GM12878 (cell line): ENCODE measurements around the gene CAPNS2. TPM values are rescaled to one million over a fixed set of nuclear protein-coding genes. Genes with fewer than 3 reads are reported as not detected.

Source experiments
- ATAC-seq: fragments of 200-7000 bp; cut with Tn5 transposase; 3 replicates; pipeline ENCODE4 v1.9.1; 2020; ENCODE audit warnings: mild to moderate bottlenecking, moderate library complexity
- BruUV-seq: library from RNA; stranded (reverse); fragments of 400-500 nt; replicated peaks from 2 replicates; lab custom pipeline; 2021; lab: Mats Ljungman, UMichigan
- CTCF ChIA-PET: fragments of 300-600 bp; sonication (Branson Sonifier 250); formaldehyde crosslinking; extraction: SDS; loops from one replicate; lab custom pipeline; 2021; ENCODE audit warnings: inconsistent platforms; lab: Yijun Ruan, JAX
- POLR2A ChIA-PET: fragments of 350-600 bp; formaldehyde crosslinking; extraction: SDS; loops from one replicate; lab custom pipeline; 2021; ENCODE audit warnings: inconsistent platforms; lab: Charles Lee
- RAD21 ChIA-PET: fragments of 300-600 bp; sonication (Branson Sonifier 250); formaldehyde crosslinking; loops from one replicate; lab custom pipeline; 2023; ENCODE audit warnings: antibody characterized with exemption; ENCODE audit not compliant: unreplicated experiment; lab: Charles Lee
- SMC1A ChIA-PET: fragments of 300-600 bp; sonication (Branson Sonifier 250); formaldehyde crosslinking; loops from one replicate; lab custom pipeline; 2023; ENCODE audit not compliant: unreplicated experiment, uncharacterized antibody; lab: Charles Lee
- DNase-seq: peaks from one replicate; pipeline ENCODE4 v3.0.0-alpha.2; 2011; ENCODE audit warnings: low read depth, low spot score
- FAIRE-seq: peaks from 3 replicates; lab custom pipeline; 2011; peaks lifted over from hg19 to GRCh38; lab: Jason Lieb, UNC
- H2AFZ ChIP-seq: 2 replicates; pipeline ENCODE4 v1.6.0; 2011; ENCODE audit warnings: low read depth, low read length, control low read depth; ENCODE audit not compliant: control insufficient read depth
- H3K27ac ChIP-seq: 2 replicates; pipeline ENCODE4 v1.5.1; 2011; ENCODE audit warnings: control low read depth; ENCODE audit not compliant: control insufficient read depth, insufficient read depth
- H3K27me3 ChIP-seq, 2 experiments: replicated peaks in 1 of 2; 2 replicates each; pipeline versions ENCODE4 v1.6.0 to v1.6.1; 2011; ENCODE audit warnings: low read length in 1 of 2; ENCODE audit not compliant: control insufficient read depth in 2 of 2, insufficient read depth in 2 of 2
- H3K36me3 ChIP-seq, 2 experiments: 2 replicates each; pipeline ENCODE4 v1.5.1; 2011; ENCODE audit warnings: low read length in 1 of 2; ENCODE audit not compliant: control insufficient read depth in 2 of 2, insufficient read depth in 2 of 2
- H3K4me1 ChIP-seq: 2 replicates; pipeline ENCODE4 v1.6.1; 2011; ENCODE audit warnings: mild to moderate bottlenecking, low read length, moderate library complexity, mixed read lengths; ENCODE audit not compliant: control insufficient read depth, insufficient read depth
- H3K4me2 ChIP-seq: 2 replicates; pipeline ENCODE4 v1.6.0; 2011; ENCODE audit warnings: control low read depth; ENCODE audit not compliant: control insufficient read depth, insufficient read depth
- H3K4me3 ChIP-seq: fragments of 200-600 bp; sonication (generic); 2 replicates; pipeline ENCODE4 v1.5.1; 2016
- H3K79me2 ChIP-seq: 2 replicates; pipeline ENCODE4 v1.6.0; 2011; ENCODE audit warnings: low read length; ENCODE audit not compliant: control insufficient read depth, insufficient read depth
- H3K9ac ChIP-seq: 2 replicates; pipeline ENCODE4 v1.8.0; 2011; ENCODE audit warnings: low read length, control low read depth, mixed read lengths; ENCODE audit not compliant: control insufficient read depth, insufficient read depth
- H3K9me3 ChIP-seq: replicated peaks from 3 replicates; pipeline ENCODE4 v1.5.1; 2011; ENCODE audit warnings: mild to moderate bottlenecking, low read length; ENCODE audit not compliant: control insufficient read depth, insufficient read depth
- H4K20me1 ChIP-seq: 2 replicates; pipeline ENCODE4 v1.6.0; 2011; ENCODE audit not compliant: control insufficient read depth, insufficient read depth
- CUX1 ChIP-seq: IDR thresholded peaks from 2 replicates; pipeline ENCODE4 v1.6.1; 2012; ENCODE audit warnings: improper control_type of control experiment, low read depth, low read length; ENCODE audit not compliant: insufficient replicate concordance
- IRF3 ChIP-seq: fragments of 450-650 bp; IDR thresholded peaks from 2 replicates; pipeline ENCODE4 v1.6.1; 2014; ENCODE audit warnings: mild to moderate bottlenecking
- KLF5 ChIP-seq: fragments of 450-650 bp; IDR thresholded peaks from 2 replicates; pipeline ENCODE4 v1.6.1; 2014; ENCODE audit warnings: mild to moderate bottlenecking; ENCODE audit not compliant: partially characterized antibody
- POLR2A ChIP-seq: IDR thresholded peaks from 2 replicates; pipeline ENCODE4 v1.6.1; 2011; ENCODE audit warnings: low read depth, mild to moderate bottlenecking, low read length
- REST ChIP-seq: IDR thresholded peaks from 2 replicates; pipeline ENCODE4 v1.6.1; 2012; ENCODE audit warnings: mild to moderate bottlenecking, low read depth, low read length
- RUNX3 ChIP-seq: IDR thresholded peaks from 2 replicates; pipeline ENCODE4 v1.6.1; 2012; ENCODE audit warnings: low read length, inconsistent platforms
- SMC3 ChIP-seq: IDR thresholded peaks from 2 replicates; pipeline ENCODE4 v1.6.1; 2011; ENCODE audit warnings: low read length, improper control_type of control experiment, borderline replicate concordance
- SREBF1 ChIP-seq: IDR thresholded peaks from 2 replicates; pipeline ENCODE4 v1.6.1; 2012; ENCODE audit warnings: mild to moderate bottlenecking, low read length
- SREBF2 ChIP-seq: IDR thresholded peaks from 2 replicates; pipeline ENCODE4 v1.6.1; 2012; ENCODE audit warnings: mild to moderate bottlenecking, low read length
- ZNF622 ChIP-seq: fragments of 450-650 bp; IDR thresholded peaks from 2 replicates; pipeline ENCODE4 v1.6.1; 2017; ENCODE audit warnings: mild to moderate bottlenecking, inconsistent platforms
- WGBS: methylation state at CpG from one replicate; pipeline ENCODE4 v1.1.6; 2016; ENCODE audit warnings: low lambda C conversion rate; ENCODE audit not compliant: insufficient replicate concordance, insufficient coverage; ENCODE audit errors: missing lambda C conversion rate; 5-methylcytosine and 5-hydroxymethylcytosine counted together
- in situ Hi-C: fragments of 300-500 bp; cut with MboI; formaldehyde crosslinking; loops from 9 replicates; pipeline ENCODE4 v1.14.3; 2018; ENCODE audit warnings: mixed read lengths
- intact Hi-C: fragments of 100-400 bp; cut with micrococcal nuclease; formaldehyde crosslinking; loops from one replicate; pipeline ENCODE4 v1.14.2; 2022; ENCODE audit not compliant: unreplicated experiment
- polyA plus RNA-seq, 11 experiments: library from polyadenylated mRNA; depleted of rRNA in 4 of 11; unstranded in 6 of 11; stranded (reverse) in 5 of 11; fragments of >200 nt; fragmentation: Nextera tagmentation in 4 of 11; fragmentation: Illumina TruSeq in 1 of 11; extraction: Ambion mirVana in 4 of 11; extraction: Trizol in 1 of 11; gene quantifications; 1 replicate in 1 of 11; 2 replicates in 10 of 11; pipeline versions ENCODE4 v1.2.1 to v1.2.3, GENCODE V29; 2011 to 2016; ENCODE audit warnings: inconsistent platforms in 2 of 11, missing spikeins in 2 of 11, low read depth in 1 of 11
- total RNA-seq, 4 experiments: library from RNA; depleted of rRNA in 3 of 4; stranded (reverse); fragments of >200 nt in 3 of 4; fragmentation: Illumina TruSeq in 1 of 4; extraction: Trizol in 1 of 4; gene quantifications; 2 replicates each; pipeline versions ENCODE4 v1.2.1 to v1.2.3, GENCODE V29; 2013 to 2021
- TF ChIP-seq, protein P1 (sequence below): fragments of 450-650 bp; IDR thresholded peaks from 2 replicates; pipeline ENCODE4 v1.6.1; 2016; ENCODE audit warnings: mild to moderate bottlenecking, moderate library complexity, borderline replicate concordance

CAPNS2 gene
- total and polyA plus RNA-seq, 10 of the 15 experiments (the other 5 are each of a cell fraction or from before 2014, with no cell fraction given): not detected

- Histone ChIP-seq H4K20me1 (no peaks in the 10 kb centered on the region), H3K4me1 (no peaks in the 10 kb centered on the region), H3K27me3 (no peaks in the 10 kb centered on the region), H3K79me2 (no peaks in the 10 kb centered on the region), H3K9me3 (no peaks in the 10 kb centered on the region), H3K4me3 (no peak overlapping the region), H3K27ac (no peak overlapping the region), H3K36me3 (no peaks in the 10 kb centered on the region), H3K4me2 (no peak overlapping the region), H2AFZ (no peak overlapping the region), H3K9ac (no peak overlapping the region)
- intact Hi-C loops (no loop called here), in situ Hi-C loops (no loop called here)
- TF ChIP-seq IRF3 (no peak), SREBF1 (no peak), CUX1 (no peak), ZNF622 (no peak), POLR2A (no peak), SMC3 (no peak), RUNX3 (no peak), KLF5 (no peak), SREBF2 (no peak), REST (no peak)
- TF ChIP-seq, protein P1, sequence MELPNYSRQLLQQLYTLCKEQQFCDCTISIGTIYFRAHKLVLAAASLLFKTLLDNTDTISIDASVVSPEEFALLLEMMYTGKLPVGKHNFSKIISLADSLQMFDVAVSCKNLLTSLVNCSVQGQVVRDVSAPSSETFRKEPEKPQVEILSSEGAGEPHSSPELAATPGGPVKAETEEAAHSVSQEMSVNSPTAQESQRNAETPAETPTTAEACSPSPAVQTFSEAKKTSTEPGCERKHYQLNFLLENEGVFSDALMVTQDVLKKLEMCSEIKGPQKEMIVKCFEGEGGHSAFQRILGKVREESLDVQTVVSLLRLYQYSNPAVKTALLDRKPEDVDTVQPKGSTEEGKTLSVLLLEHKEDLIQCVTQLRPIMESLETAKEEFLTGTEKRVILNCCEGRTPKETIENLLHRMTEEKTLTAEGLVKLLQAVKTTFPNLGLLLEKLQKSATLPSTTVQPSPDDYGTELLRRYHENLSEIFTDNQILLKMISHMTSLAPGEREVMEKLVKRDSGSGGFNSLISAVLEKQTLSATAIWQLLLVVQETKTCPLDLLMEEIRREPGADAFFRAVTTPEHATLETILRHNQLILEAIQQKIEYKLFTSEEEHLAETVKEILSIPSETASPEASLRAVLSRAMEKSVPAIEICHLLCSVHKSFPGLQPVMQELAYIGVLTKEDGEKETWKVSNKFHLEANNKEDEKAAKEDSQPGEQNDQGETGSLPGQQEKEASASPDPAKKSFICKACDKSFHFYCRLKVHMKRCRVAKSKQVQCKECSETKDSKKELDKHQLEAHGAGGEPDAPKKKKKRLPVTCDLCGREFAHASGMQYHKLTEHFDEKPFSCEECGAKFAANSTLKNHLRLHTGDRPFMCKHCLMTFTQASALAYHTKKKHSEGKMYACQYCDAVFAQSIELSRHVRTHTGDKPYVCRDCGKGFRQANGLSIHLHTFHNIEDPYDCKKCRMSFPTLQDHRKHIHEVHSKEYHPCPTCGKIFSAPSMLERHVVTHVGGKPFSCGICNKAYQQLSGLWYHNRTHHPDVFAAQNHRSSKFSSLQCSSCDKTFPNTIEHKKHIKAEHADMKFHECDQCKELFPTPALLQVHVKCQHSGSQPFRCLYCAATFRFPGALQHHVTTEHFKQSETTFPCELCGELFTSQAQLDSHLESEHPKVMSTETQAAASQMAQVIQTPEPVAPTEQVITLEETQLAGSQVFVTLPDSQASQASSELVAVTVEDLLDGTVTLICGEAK: no peak
- WGBS: 8% methylated on average over 2 of the region's 2 CpGs
- no TSS peak for BruUV-seq
- SMC1A ChIA-PET: no interaction called here
- CTCF ChIA-PET: no interaction called here
- DNase-seq (no peak), FAIRE-seq (no peak), ATAC-seq (no peak)
- RAD21 ChIA-PET: no interaction called here
- POLR2A ChIA-PET: no interaction called here
Measured at GRCh38 chr16:55534756-55535155, 31.7 kb upstream of the CAPNS2 start.
